ENCODE results near the gene CACNG8.

Gene CACNG8

GRCh38 chr19:53961523-53962356 is 997 bp upstream of the CACNG8 start:
- TF ChIP-seq CTCF (conservative IDR thresholded peaks at IDR 0.05; ENCODE audit: low read length), result no peak
- H3K4me3 ChIP-seq (ENCODE audit: low read length), result peak overlapping the region; percentile 41
- no peak for DNase-seq (ENCODE audit: low read depth)

GRCh38 chr19:53965091-53965490 is 2.4 kb downstream of the CACNG8 start:
- H3K4me3 ChIP-seq (ENCODE audit: low read length), result no peak overlapping the region
- no peak for TF ChIP-seq CTCF (conservative IDR thresholded peaks at IDR 0.05; ENCODE audit: low read length)
- DNase-seq (ENCODE audit: low read depth), result no peak

GRCh38 chr19:53966931-53967330 is 4.2 kb downstream of the CACNG8 start:
- TF ChIP-seq CTCF (conservative IDR thresholded peaks at IDR 0.05; ENCODE audit: low read length), result no peak
- no peak overlapping the region for H3K4me3 ChIP-seq (ENCODE audit: low read length)
- no peak for DNase-seq (ENCODE audit: low read depth)

GRCh38 chr19:53969366-53969765 is 6.6 kb downstream of the CACNG8 start:
- no peak for TF ChIP-seq CTCF (conservative IDR thresholded peaks at IDR 0.05; ENCODE audit: low read length)
- no peak for DNase-seq (ENCODE audit: low read depth)
- H3K4me3 ChIP-seq (ENCODE audit: low read length), result no peak overlapping the region

GRCh38 chr19:53971673-53972072 is 8.9 kb downstream of the CACNG8 start:
- DNase-seq (ENCODE audit: low read depth), result no peak
- H3K4me3 ChIP-seq (ENCODE audit: low read length), result no peak overlapping the region
- TF ChIP-seq CTCF (conservative IDR thresholded peaks at IDR 0.05; ENCODE audit: low read length), result no peak

- peak overlapping the region; percentile 51 for H3K4me3 ChIP-seq (ENCODE audit: low read length)
- no peak for TF ChIP-seq CTCF (conservative IDR thresholded peaks at IDR 0.05; ENCODE audit: low read length)
- peak; percentile 80 for DNase-seq (ENCODE audit: low read depth)
Measured at GRCh38 chr19:53977429-53977990, 14.8 kb downstream of the CACNG8 start.

Data from AG10803 (cell line).